ENCODE measurements around the gene CALML6. TPM values are rescaled to one million over a fixed set of nuclear protein-coding genes. Genes with fewer than 3 reads are reported as not detected.

Gene CALML6
- total and polyA plus RNA-seq, 8 donors, result 0.39 to 4.4 (median 1.1) TPM

GRCh38 chr1:1960480-1961196 is 45.6 kb downstream of the CALML6 start:
- 45 to 53% methylated on average over 17 of the region's 17 CpGs for WGBS, 2 donors
- H3K27me3 ChIP-seq, result no peaks in the 10 kb centered on the region
- no peak for FAIRE-seq
- DNase-seq, result peak in 1 of 6 donors; percentile 17
- TF ChIP-seq, protein P1, sequence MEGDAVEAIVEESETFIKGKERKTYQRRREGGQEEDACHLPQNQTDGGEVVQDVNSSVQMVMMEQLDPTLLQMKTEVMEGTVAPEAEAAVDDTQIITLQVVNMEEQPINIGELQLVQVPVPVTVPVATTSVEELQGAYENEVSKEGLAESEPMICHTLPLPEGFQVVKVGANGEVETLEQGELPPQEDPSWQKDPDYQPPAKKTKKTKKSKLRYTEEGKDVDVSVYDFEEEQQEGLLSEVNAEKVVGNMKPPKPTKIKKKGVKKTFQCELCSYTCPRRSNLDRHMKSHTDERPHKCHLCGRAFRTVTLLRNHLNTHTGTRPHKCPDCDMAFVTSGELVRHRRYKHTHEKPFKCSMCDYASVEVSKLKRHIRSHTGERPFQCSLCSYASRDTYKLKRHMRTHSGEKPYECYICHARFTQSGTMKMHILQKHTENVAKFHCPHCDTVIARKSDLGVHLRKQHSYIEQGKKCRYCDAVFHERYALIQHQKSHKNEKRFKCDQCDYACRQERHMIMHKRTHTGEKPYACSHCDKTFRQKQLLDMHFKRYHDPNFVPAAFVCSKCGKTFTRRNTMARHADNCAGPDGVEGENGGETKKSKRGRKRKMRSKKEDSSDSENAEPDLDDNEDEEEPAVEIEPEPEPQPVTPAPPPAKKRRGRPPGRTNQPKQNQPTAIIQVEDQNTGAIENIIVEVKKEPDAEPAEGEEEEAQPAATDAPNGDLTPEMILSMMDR (IDR thresholded peaks at IDR 0.05), result no peak
- no peaks in the 10 kb centered on the region for H3K9me3 ChIP-seq
- ATAC-seq, result peak in 1 of 4 donors; percentile 10
- intact Hi-C loops (cut with DNase I), result loop anchor here in 1 of 3 donors (10.0 kb wide), 1 partner anchor 74 kb away; no protein-coding TSS in a partner anchor
- no peaks in the 10 kb centered on the region for H3K4me1 ChIP-seq
- no peak overlapping the region for H3K4me3 ChIP-seq
- no peaks in the 10 kb centered on the region for H3K36me3 ChIP-seq
- no peak overlapping the region for H3K27ac ChIP-seq

- no peaks in the 10 kb centered on the region for H3K4me1 ChIP-seq
- no peaks in the 10 kb centered on the region for H3K27me3 ChIP-seq
- WGBS, 2 donors, result 58 to 62% methylated on average over 2 of the region's 2 CpGs
- no peak overlapping the region for H3K27ac ChIP-seq
- intact Hi-C loops (cut with DNase I), result loop anchor here in 1 of 3 donors (10.0 kb wide), 1 partner anchor 72 kb away; no protein-coding TSS in a partner anchor
- FAIRE-seq (no peak), ATAC-seq (no peak), DNase-seq (no peak)
- no peak overlapping the region for H3K4me3 ChIP-seq
- no peaks in the 10 kb centered on the region for H3K9me3 ChIP-seq
- TF ChIP-seq, protein P1 (IDR thresholded peaks at IDR 0.05), result no peak
- H3K36me3 ChIP-seq, result no peaks in the 10 kb centered on the region
Observed at GRCh38 chr1:1962752-1963151, 47.7 kb downstream of the CALML6 start.

- no peak overlapping the region for H3K4me3 ChIP-seq
- no peak for FAIRE-seq
- H3K27ac ChIP-seq, result no peak overlapping the region
- intact Hi-C loops (cut with DNase I), result loop anchor here in 1 of 3 donors (10.0 kb wide), 1 partner anchor 71 kb away; no protein-coding TSS in a partner anchor
- no peaks in the 10 kb centered on the region for H3K27me3 ChIP-seq
- peak in 1 of 6 donors; percentile 20 for DNase-seq
- no peaks in the 10 kb centered on the region for H3K36me3 ChIP-seq
- WGBS, 2 donors, result 72 to 77% methylated on average over 17 of the region's 17 CpGs
- TF ChIP-seq, protein P1 (IDR thresholded peaks at IDR 0.05), result no peak
- no peaks in the 10 kb centered on the region for H3K4me1 ChIP-seq
- no peaks in the 10 kb centered on the region for H3K9me3 ChIP-seq
- ATAC-seq, result no peak
Observed at GRCh38 chr1:1963570-1963969, 48.5 kb downstream of the CALML6 start.

DNA sequence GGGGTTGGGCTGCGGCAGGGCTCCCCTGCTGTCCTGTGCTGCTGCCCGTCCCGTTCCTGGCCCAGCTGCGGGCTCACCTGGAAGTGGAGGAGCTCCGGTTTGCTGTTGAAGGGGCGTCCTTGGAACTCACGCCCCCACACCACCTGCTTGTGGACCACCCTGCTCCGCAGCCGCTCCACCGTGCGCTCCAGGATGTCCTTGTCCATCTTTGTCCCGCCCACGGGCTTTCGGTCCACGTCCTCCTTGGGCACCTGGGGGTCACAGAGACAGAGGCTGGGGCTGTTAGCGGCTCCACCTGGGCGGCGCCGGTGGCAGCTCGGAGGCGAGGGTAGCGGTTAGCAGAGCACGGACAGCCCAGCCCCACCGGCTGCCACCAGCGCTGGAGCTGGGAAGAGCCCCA is 49.8 kb downstream of the CALML6 start:
- intact Hi-C loops (cut with DNase I), result loop anchor here in 1 of 3 donors (10.0 kb wide), 1 partner anchor 70 kb away; no protein-coding TSS in a partner anchor
- TF ChIP-seq, protein P1 (IDR thresholded peaks at IDR 0.05), result no peak
- FAIRE-seq, result no peak
- H3K36me3 ChIP-seq, result no peaks in the 10 kb centered on the region
- no peaks in the 10 kb centered on the region for H3K4me1 ChIP-seq
- WGBS, 2 donors, result 59 to 69% methylated on average over 25 of the region's 25 CpGs
- ATAC-seq, result no peak
- no peak overlapping the region for H3K4me3 ChIP-seq
- no peak overlapping the region for H3K27ac ChIP-seq
- peak in 1 of 6 donors; percentile 51 for DNase-seq
- no peaks in the 10 kb centered on the region for H3K27me3 ChIP-seq
- H3K9me3 ChIP-seq, result no peaks in the 10 kb centered on the region

- TF ChIP-seq, protein P1 (IDR thresholded peaks at IDR 0.05), result no peak
- WGBS, 2 donors, result 47 to 58% methylated on average over 10 of the region's 10 CpGs
- DNase-seq (peak in 1 of 6 donors; percentile 35), FAIRE-seq (no peak), ATAC-seq (no peak)
- H3K36me3 ChIP-seq, result no peaks in the 10 kb centered on the region
- H3K4me3 ChIP-seq, result no peak overlapping the region
- H3K4me1 ChIP-seq, result no peaks in the 10 kb centered on the region
- no peak overlapping the region for H3K27ac ChIP-seq
- H3K9me3 ChIP-seq, result no peaks in the 10 kb centered on the region
- intact Hi-C loops (cut with DNase I), result loop anchor here in 1 of 3 donors (10.0 kb wide), 1 partner anchor 69 kb away; no protein-coding TSS in a partner anchor
- H3K27me3 ChIP-seq, result no peaks in the 10 kb centered on the region
Observed at GRCh38 chr1:1965546-1965945, 50.5 kb downstream of the CALML6 start.
